Prostate gland (tissue), 2 donors: ENCODE measurements around the gene CST9L.

Source experiments
- POLR2A ChIP-seq: fragments of 450-650 bp; IDR thresholded peaks from one replicate; pipeline ENCODE4 v1.6.1; 2016; ENCODE audit warnings: antibody characterized with exemption, mild to moderate bottlenecking
- POLR2AphosphoS5 ChIP-seq: sonication (generic); formaldehyde crosslinking; IDR thresholded peaks from one replicate; pipeline ENCODE4 v1.6.1; 2017; ENCODE audit warnings: antibody characterized with exemption
- TF ChIP-seq, protein P1 (sequence below), 4 experiments: fragments of 200-600 bp in 2 of 4; fragments of 450-650 bp in 2 of 4; sonication (generic) in 2 of 4; IDR thresholded peaks; 1 replicate in 3 of 4; 2 replicates in 1 of 4; pipeline ENCODE4 v1.5.1; 2016 to 2019; ENCODE audit warnings: antibody characterized with exemption in 4 of 4, mild to moderate bottlenecking in 2 of 4, moderate library complexity in 2 of 4

DNA sequence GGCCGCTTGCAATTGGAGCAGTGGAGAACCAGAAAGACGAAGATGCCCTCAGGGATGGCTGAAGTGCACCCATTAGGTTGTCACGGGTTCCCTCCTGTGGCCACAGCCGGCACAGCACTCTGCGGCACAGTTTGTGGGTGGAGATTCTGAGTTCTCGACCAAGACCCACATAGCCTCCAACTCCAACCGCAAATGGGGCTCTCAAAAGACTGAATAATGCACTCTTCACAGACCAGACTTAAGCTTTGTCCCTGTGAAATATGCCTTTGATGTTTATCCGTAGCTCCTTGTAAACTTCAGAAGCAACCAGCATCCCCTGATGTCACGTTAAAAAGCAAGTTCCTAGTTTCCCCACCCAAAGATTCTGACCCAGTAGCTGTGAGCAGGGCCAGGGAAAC lies 38.4 kb upstream of the CST9L start:
- TF ChIP-seq POLR2AphosphoS5: peak; percentile 17
- TF ChIP-seq, protein P1, sequence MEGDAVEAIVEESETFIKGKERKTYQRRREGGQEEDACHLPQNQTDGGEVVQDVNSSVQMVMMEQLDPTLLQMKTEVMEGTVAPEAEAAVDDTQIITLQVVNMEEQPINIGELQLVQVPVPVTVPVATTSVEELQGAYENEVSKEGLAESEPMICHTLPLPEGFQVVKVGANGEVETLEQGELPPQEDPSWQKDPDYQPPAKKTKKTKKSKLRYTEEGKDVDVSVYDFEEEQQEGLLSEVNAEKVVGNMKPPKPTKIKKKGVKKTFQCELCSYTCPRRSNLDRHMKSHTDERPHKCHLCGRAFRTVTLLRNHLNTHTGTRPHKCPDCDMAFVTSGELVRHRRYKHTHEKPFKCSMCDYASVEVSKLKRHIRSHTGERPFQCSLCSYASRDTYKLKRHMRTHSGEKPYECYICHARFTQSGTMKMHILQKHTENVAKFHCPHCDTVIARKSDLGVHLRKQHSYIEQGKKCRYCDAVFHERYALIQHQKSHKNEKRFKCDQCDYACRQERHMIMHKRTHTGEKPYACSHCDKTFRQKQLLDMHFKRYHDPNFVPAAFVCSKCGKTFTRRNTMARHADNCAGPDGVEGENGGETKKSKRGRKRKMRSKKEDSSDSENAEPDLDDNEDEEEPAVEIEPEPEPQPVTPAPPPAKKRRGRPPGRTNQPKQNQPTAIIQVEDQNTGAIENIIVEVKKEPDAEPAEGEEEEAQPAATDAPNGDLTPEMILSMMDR (IDR thresholded peaks at IDR 0.05): peak; percentile 63 to 91 (median 86)
- TF ChIP-seq POLR2A: no peak
